ENCODE data around the gene ACER1. TPM values are rescaled to one million over a fixed set of nuclear protein-coding genes. Genes with fewer than 3 reads are reported as not detected.
A peak's percentile ranks its signal among the peaks of the same experiment; 100 is the strongest.

ACER1 gene
- total and polyA plus RNA-seq, 2 of the 13 experiments (the other 11 are each of a cell fraction or from before 2014, with no cell fraction given): not detected

DNA sequence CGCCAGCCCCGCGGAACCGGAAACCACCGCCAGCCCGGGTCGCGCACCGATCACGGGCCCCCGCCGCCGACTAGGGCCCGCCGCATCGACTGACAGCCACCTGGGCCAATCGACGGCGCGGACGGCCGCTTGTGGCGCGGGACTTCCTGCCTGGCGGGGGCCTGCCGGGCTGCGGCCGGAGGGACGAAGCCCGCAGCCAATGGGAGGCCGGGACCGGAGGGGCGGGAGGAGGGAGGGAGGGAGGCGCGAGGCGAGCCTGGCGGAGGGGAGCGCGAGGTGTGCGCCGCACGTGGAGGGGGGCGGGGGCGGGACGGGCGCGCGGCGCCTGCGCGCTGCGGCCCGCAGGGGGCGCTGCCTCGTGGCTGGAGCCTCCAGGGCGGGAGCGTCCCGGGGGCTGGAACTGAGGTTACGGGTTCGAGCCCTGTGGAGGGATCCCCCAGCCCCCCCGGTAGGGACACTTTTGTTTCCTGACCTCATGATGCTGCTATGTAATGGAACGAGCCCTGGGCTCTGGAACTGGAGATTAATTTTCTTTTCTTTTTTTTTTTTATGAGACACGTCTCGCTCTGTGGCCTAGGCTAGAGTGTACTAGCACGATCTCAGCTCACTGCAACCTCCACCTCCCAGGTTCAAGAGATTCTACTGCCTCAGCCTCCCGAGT, 53.4 kb downstream of the ACER1 start, which contains the start of gene MLLT1 (continued):
- TF ChIP-seq, protein P1, sequence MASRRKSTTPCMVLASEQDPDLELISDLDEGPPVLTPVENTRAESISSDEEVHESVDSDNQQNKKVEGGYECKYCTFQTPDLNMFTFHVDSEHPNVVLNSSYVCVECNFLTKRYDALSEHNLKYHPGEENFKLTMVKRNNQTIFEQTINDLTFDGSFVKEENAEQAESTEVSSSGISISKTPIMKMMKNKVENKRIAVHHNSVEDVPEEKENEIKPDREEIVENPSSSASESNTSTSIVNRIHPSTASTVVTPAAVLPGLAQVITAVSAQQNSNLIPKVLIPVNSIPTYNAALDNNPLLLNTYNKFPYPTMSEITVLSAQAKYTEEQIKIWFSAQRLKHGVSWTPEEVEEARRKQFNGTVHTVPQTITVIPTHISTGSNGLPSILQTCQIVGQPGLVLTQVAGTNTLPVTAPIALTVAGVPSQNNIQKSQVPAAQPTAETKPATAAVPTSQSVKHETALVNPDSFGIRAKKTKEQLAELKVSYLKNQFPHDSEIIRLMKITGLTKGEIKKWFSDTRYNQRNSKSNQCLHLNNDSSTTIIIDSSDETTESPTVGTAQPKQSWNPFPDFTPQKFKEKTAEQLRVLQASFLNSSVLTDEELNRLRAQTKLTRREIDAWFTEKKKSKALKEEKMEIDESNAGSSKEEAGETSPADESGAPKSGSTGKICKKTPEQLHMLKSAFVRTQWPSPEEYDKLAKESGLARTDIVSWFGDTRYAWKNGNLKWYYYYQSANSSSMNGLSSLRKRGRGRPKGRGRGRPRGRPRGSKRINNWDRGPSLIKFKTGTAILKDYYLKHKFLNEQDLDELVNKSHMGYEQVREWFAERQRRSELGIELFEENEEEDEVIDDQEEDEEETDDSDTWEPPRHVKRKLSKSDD (CRISPR knock-in tag; IDR thresholded peaks at IDR 0.05; ENCODE audit: low read depth): no peak
- TF ChIP-seq SPEN (CRISPR knock-in tag; IDR thresholded peaks at IDR 0.05; ENCODE audit: low read depth) (peak; percentile 76), EHMT2 (IDR thresholded peaks at IDR 0.05; ENCODE audit: borderline replicate concordance, low read depth, low read length) (no peak), ZNF652 (CRISPR knock-in tag; IDR thresholded peaks at IDR 0.05; ENCODE audit: borderline replicate concordance, low read depth) (no peak), ZNF136 (CRISPR knock-in tag; IDR thresholded peaks at IDR 0.05; ENCODE audit: low read depth) (no peak; the same call in 1 of the 2 replicates), RBM39 (IDR thresholded peaks at IDR 0.05; ENCODE audit: low read depth, low read length, poor library complexity, severe bottlenecking) (no peak), ZSCAN22 (CRISPR knock-in tag; IDR thresholded peaks at IDR 0.05) (no peak), YEATS4 (CRISPR knock-in tag; IDR thresholded peaks at IDR 0.05; ENCODE audit: borderline replicate concordance) (no peak), REXO4 (CRISPR knock-in tag; IDR thresholded peaks at IDR 0.05; ENCODE audit: borderline replicate concordance) (no peak), NR2F2 (IDR thresholded peaks at IDR 0.05; ENCODE audit: borderline replicate concordance, low read depth) (no peak), RBM22 (optimal IDR thresholded peaks at IDR 0.05; ENCODE audit: low read length) (no peak), FLYWCH1 (CRISPR knock-in tag; IDR thresholded peaks at IDR 0.05) (no peak), NFIC (IDR thresholded peaks at IDR 0.05; ENCODE audit: low read length) (no peak), ZNF674 (CRISPR knock-in tag; IDR thresholded peaks at IDR 0.05; ENCODE audit: low read depth) (0 out of 2 replicates have a peak, but pooled peaks have one; percentile 51), ZHX2 (IDR thresholded peaks at IDR 0.05; ENCODE audit: low read depth) (no peak), ZHX2 (CRISPR knock-in tag; IDR thresholded peaks at IDR 0.05; ENCODE audit: borderline replicate concordance) (0 out of 2 replicates have a peak, but pooled peaks have one; percentile 24), KLF12 (CRISPR knock-in tag; IDR thresholded peaks at IDR 0.05; ENCODE audit: borderline replicate concordance) (no peak), RFXAP (CRISPR knock-in tag; IDR thresholded peaks at IDR 0.05; ENCODE audit: borderline replicate concordance) (no peak; the same call in 1 of the 2 replicates), ZSCAN9 (CRISPR knock-in tag; IDR thresholded peaks at IDR 0.05; ENCODE audit: borderline replicate concordance) (no peak)
- TF ChIP-seq, protein P2, sequence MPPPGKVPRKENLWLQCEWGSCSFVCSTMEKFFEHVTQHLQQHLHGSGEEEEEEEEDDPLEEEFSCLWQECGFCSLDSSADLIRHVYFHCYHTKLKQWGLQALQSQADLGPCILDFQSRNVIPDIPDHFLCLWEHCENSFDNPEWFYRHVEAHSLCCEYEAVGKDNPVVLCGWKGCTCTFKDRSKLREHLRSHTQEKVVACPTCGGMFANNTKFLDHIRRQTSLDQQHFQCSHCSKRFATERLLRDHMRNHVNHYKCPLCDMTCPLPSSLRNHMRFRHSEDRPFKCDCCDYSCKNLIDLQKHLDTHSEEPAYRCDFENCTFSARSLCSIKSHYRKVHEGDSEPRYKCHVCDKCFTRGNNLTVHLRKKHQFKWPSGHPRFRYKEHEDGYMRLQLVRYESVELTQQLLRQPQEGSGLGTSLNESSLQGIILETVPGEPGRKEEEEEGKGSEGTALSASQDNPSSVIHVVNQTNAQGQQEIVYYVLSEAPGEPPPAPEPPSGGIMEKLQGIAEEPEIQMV (CRISPR knock-in tag; IDR thresholded peaks at IDR 0.05; ENCODE audit: low read depth): peak; percentile 71; the same call in 1 of the 2 replicates
